ENCODE data around the gene TSHZ1.

TSHZ1 gene

GRCh38 chr18:75265872-75266271 is 55.3 kb downstream of the TSHZ1 start (continued):
- TF ChIP-seq, protein P1, sequence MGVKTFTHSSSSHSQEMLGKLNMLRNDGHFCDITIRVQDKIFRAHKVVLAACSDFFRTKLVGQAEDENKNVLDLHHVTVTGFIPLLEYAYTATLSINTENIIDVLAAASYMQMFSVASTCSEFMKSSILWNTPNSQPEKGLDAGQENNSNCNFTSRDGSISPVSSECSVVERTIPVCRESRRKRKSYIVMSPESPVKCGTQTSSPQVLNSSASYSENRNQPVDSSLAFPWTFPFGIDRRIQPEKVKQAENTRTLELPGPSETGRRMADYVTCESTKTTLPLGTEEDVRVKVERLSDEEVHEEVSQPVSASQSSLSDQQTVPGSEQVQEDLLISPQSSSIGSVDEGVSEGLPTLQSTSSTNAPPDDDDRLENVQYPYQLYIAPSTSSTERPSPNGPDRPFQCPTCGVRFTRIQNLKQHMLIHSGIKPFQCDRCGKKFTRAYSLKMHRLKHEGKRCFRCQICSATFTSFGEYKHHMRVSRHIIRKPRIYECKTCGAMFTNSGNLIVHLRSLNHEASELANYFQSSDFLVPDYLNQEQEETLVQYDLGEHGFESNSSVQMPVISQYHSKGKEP (tag by site-specific recombination; IDR thresholded peaks at IDR 0.05), result no peak
- no peak for TF ChIP-seq ZNF530 (tag by site-specific recombination; IDR thresholded peaks at IDR 0.05; ENCODE audit: low read depth)
- TF ChIP-seq ZNF560 (tag by site-specific recombination; IDR thresholded peaks at IDR 0.05; ENCODE audit: borderline replicate concordance), result no peak
- no peak for TF ChIP-seq BCL11B (tag by site-specific recombination; IDR thresholded peaks at IDR 0.05; ENCODE audit: low read depth)

DNA sequence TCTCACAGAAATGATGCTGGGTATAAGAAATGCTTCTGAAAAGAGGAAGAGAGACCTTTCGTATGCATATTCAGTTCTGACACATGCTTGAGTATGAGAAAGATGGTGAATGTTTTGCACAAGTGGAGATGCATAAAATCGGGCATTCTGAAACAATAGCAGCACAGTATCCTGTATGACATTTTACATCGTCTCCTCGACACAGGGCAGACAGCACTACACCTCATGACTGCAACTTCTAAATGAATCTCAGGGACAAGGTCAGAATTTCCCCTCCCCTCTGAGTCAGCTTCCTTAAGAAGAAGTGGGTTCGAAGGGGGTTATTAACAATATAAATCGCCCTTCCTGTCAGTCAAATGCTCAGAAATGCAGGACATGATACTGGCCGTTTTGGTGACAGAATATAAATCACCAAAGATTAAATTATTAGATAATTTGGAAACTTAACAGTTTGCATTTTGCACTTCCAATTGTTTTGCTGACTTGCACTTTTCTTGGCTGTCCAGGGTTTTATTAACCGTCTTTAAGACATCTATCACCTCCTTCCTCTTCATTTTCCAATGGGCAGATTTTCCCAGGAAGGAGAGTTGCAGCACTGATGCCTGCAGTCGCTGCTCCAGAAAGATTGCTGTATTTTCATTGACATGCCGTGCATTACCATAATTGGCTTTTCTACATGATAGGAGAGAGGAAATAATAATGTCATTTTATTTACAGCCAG is 57.2 kb downstream of the TSHZ1 start:
- H3K4me3 ChIP-seq (ENCODE audit: low read depth, low read length), result no peak overlapping the region
- POLR2A ChIA-PET, result no interaction called here
- H3K9me3 ChIP-seq (ENCODE audit: control insufficient read depth, insufficient read depth, low read depth, low read length), result no peaks in the 10 kb centered on the region
- CTCF ChIA-PET, result no interaction called here
- no peaks in the 10 kb centered on the region for H3K36me3 ChIP-seq (ENCODE audit: control insufficient read depth in 2 of 2, insufficient read depth in 1 of 2, low read length in 2 of 2)
- TF ChIP-seq BCL11A (tag by site-specific recombination; IDR thresholded peaks at IDR 0.05; ENCODE audit: low read depth) (no peak), OSR2 (tag by site-specific recombination; IDR thresholded peaks at IDR 0.05) (no peak), ZNF366 (tag by site-specific recombination; conservative IDR thresholded peaks at IDR 0.05) (no peak), ZNF624 (tag by site-specific recombination; IDR thresholded peaks at IDR 0.05) (no peak), EGR2 (tag by site-specific recombination; IDR thresholded peaks at IDR 0.05; ENCODE audit: low read depth) (no peak), REST (tag by site-specific recombination; IDR thresholded peaks at IDR 0.05) (no peak), HOXC10 (CRISPR knock-in tag; IDR thresholded peaks at IDR 0.05) (no peak), ZFHX2 (tag by site-specific recombination; conservative IDR thresholded peaks at IDR 0.05) (no peak), RBAK (tag by site-specific recombination; IDR thresholded peaks at IDR 0.05) (no peak), ZNF518A (tag by site-specific recombination; conservative IDR thresholded peaks at IDR 0.05; ENCODE audit: low read depth) (no peak), ZNF19 (tag by site-specific recombination; IDR thresholded peaks at IDR 0.05; ENCODE audit: low read depth) (no peak), ZNF223 (tag by site-specific recombination; IDR thresholded peaks at IDR 0.05) (no peak)
- H3K4me1 ChIP-seq (ENCODE audit: control insufficient read depth, insufficient read depth, low read length), result peaks cover 20% of the 10 kb centered on the region
- H3K27ac ChIP-seq (ENCODE audit: extremely low read depth, low read depth, low read length), result no peak overlapping the region

Data from HEK293 (cell line).